CD4-positive, alpha-beta memory T cell (primary cell): ENCODE measurements around the gene CDK15. TPM values are rescaled to one million over a fixed set of nuclear protein-coding genes. Genes with fewer than 3 reads are reported as not detected.

Source experiments
- CTCF ChIA-PET: fragments of 350-600 bp; sonication (Branson Sonifier 250); formaldehyde crosslinking; loops from one replicate; lab custom pipeline; 2021; ENCODE audit warnings: inconsistent platforms; ENCODE audit not compliant: partially characterized antibody; lab: Charles Lee
- POLR2A ChIA-PET: fragments of 350-600 bp; sonication (Branson Sonifier 250); formaldehyde crosslinking; loops from one replicate; lab custom pipeline; 2021; ENCODE audit not compliant: partially characterized antibody; lab: Charles Lee
- DNase-seq, 5 donors: peaks; one replicate each; pipeline versions ENCODE4 v3.0.0 to v3.0.0-alpha.2; 2020 to 2022; ENCODE audit warnings: mixed read lengths in 1 of 5
- H3K27ac ChIP-seq: one replicate; pipeline ENCODE4 v1.7.0; 2013; ENCODE audit warnings: low read depth, low read length
- H3K27me3 ChIP-seq: 2 replicates; pipeline ENCODE4 v1.7.0; 2013; ENCODE audit warnings: mild to moderate bottlenecking, low read length, moderate library complexity; ENCODE audit not compliant: insufficient read depth
- H3K36me3 ChIP-seq: 2 replicates; pipeline ENCODE4 v1.7.0; 2013; ENCODE audit warnings: mild to moderate bottlenecking, low read length, moderate library complexity; ENCODE audit not compliant: insufficient read depth
- H3K4me1 ChIP-seq: 2 replicates; pipeline ENCODE4 v1.7.0; 2013; ENCODE audit warnings: mild to moderate bottlenecking, low read length, moderate library complexity; ENCODE audit not compliant: insufficient read depth
- H3K4me3 ChIP-seq, 2 donors: one replicate each; pipeline ENCODE4 v1.7.0; 2013; ENCODE audit warnings: low read length in 2 of 2, mild to moderate bottlenecking in 1 of 2
- H3K9me3 ChIP-seq, 2 donors: one replicate each; pipeline ENCODE4 v1.7.0; 2013; ENCODE audit warnings: low read length in 2 of 2, control low read depth in 1 of 2; ENCODE audit not compliant: control insufficient read depth in 1 of 2
- H3K27ac Mint-ChIP-seq, 7 donors: one replicate each; pipeline ENCODE4 v1.8.0; 2020 to 2021; ENCODE audit warnings: mixed read lengths in 7 of 7, mild to moderate bottlenecking in 6 of 7, inconsistent platforms in 3 of 7, moderate library complexity in 3 of 7
- H3K27me3 Mint-ChIP-seq, 2 donors: one replicate each; pipeline ENCODE4 v1.8.0; 2020 to 2021; ENCODE audit warnings: mixed read lengths in 2 of 2
- H3K36me3 Mint-ChIP-seq, 2 donors: one replicate each; pipeline ENCODE4 v1.8.0; 2020 to 2021; ENCODE audit warnings: mixed read lengths in 2 of 2, inconsistent platforms in 1 of 2, mild to moderate bottlenecking in 1 of 2
- H3K4me1 Mint-ChIP-seq, 4 donors: one replicate each; pipeline ENCODE4 v1.8.0; 2020 to 2021; ENCODE audit warnings: mixed read lengths in 4 of 4, mild to moderate bottlenecking in 1 of 4
- H3K4me3 Mint-ChIP-seq, 8 donors: one replicate each; pipeline ENCODE4 v1.8.0; 2020 to 2021; ENCODE audit warnings: mixed read lengths in 8 of 8, mild to moderate bottlenecking in 7 of 8, moderate library complexity in 6 of 8, inconsistent platforms in 3 of 8
- H3K9me3 Mint-ChIP-seq, 8 donors: one replicate each; pipeline ENCODE4 v1.8.0; 2020 to 2021; ENCODE audit warnings: mixed read lengths in 8 of 8, mild to moderate bottlenecking in 5 of 8, inconsistent platforms in 3 of 8, moderate library complexity in 1 of 8
- intact Hi-C: fragments of 100-400 bp; cut with micrococcal nuclease; formaldehyde crosslinking; loops from one replicate; pipeline ENCODE4 v1.15.1; 2023
- polyA plus RNA-seq, 2 donors: library from polyadenylated mRNA; unstranded; fragments of 300-500 nt; fragmentation: Illumina TruSeq; gene quantifications; one replicate each; pipeline ENCODE4 v1.2.3, GENCODE V29; 2021
- total RNA-seq, 2 experiments: library from RNA; stranded (reverse); gene quantifications; one replicate each; pipeline ENCODE4 v1.2.3, GENCODE V29; 2021

The CDK15 gene
- total and polyA plus RNA-seq, 4 experiments from 2014 or later: not detected

GRCh38 chr2:201880993-201881611 lies 74.8 kb downstream of the CDK15 start:
- Histone ChIP-seq H3K27me3 (peaks cover 16% of the 10 kb centered on the region), H3K27ac (no peak overlapping the region), H3K4me3 (no peak overlapping the region), H3K9me3 (no peaks in the 10 kb centered on the region), H3K36me3 (no peaks in the 10 kb centered on the region), H3K4me1 (peaks cover 13% of the 10 kb centered on the region)
- Mint-ChIP-seq H3K27me3 (peaks cover 21 to 40% of the 10 kb centered on the region in 2 donors), H3K4me1 (peaks cover 10 to 19% (median 13%) of the 10 kb centered on the region in 4 donors), H3K36me3 (no peaks in the 10 kb centered on the region), H3K4me3 (no peak overlapping the region), H3K27ac (no peak overlapping the region), H3K9me3 (peaks cover 0 to 1% (median 0%) of the 10 kb centered on the region in 8 donors)
- no peak for DNase-seq
- CTCF ChIA-PET: no interaction called here
- POLR2A ChIA-PET: no interaction called here
- intact Hi-C loops: no loop called here

GRCh38 chr2:201881741-201882140 lies 75.4 kb downstream of the CDK15 start:
- Histone ChIP-seq H3K27me3 (peaks cover 16% of the 10 kb centered on the region), H3K4me3 (no peak overlapping the region), H3K36me3 (no peaks in the 10 kb centered on the region), H3K4me1 (peaks cover 13% of the 10 kb centered on the region), H3K9me3 (no peaks in the 10 kb centered on the region), H3K27ac (no peak overlapping the region)
- H3K27me3 Mint-ChIP-seq: peaks cover 21 to 40% of the 10 kb centered on the region in 2 donors
- peak overlapping the region in 1 of 7 donors; percentile 39 for H3K27ac Mint-ChIP-seq
- H3K4me3 Mint-ChIP-seq: peak overlapping the region in 1 of 8 donors; percentile 68
- DNase-seq: no peak
- ChIA-PET POLR2A (no interaction called here), CTCF (no interaction called here)
- peaks cover 10 to 19% (median 13%) of the 10 kb centered on the region in 4 donors for H3K4me1 Mint-ChIP-seq
- intact Hi-C loops: no loop called here
- peaks cover 0 to 1% (median 0%) of the 10 kb centered on the region in 8 donors for H3K9me3 Mint-ChIP-seq
- no peaks in the 10 kb centered on the region for H3K36me3 Mint-ChIP-seq

GRCh38 chr2:201882353-201883090 lies 76.2 kb downstream of the CDK15 start:
- Mint-ChIP-seq H3K4me1 (peaks cover 10 to 19% (median 13%) of the 10 kb centered on the region in 4 donors), H3K4me3 (peak overlapping the region in 7 of 8 donors; percentile 49 to 81 (median 68)), H3K36me3 (no peaks in the 10 kb centered on the region), H3K27me3 (peaks cover 21 to 39% of the 10 kb centered on the region in 2 donors), H3K9me3 (peaks cover 0 to 1% (median 0%) of the 10 kb centered on the region in 8 donors), H3K27ac (no peak overlapping the region)
- Histone ChIP-seq H3K27me3 (peaks cover 16% of the 10 kb centered on the region), H3K27ac (no peak overlapping the region), H3K9me3 (no peaks in the 10 kb centered on the region), H3K4me1 (peaks cover 13% of the 10 kb centered on the region), H3K4me3 (no peak overlapping the region), H3K36me3 (no peaks in the 10 kb centered on the region)
- DNase-seq: no peak
- POLR2A ChIA-PET: no interaction called here
- CTCF ChIA-PET: no interaction called here
- intact Hi-C loops: no loop called here

- H3K4me1 ChIP-seq: peaks cover 13% of the 10 kb centered on the region
- Mint-ChIP-seq H3K4me3 (no peak overlapping the region), H3K9me3 (peaks cover 0 to 1% (median 0%) of the 10 kb centered on the region in 8 donors), H3K36me3 (no peaks in the 10 kb centered on the region), H3K4me1 (peaks cover 10 to 19% (median 13%) of the 10 kb centered on the region in 4 donors), H3K27ac (no peak overlapping the region), H3K27me3 (peaks cover 27 to 40% of the 10 kb centered on the region in 2 donors)
- CTCF ChIA-PET: no interaction called here
- POLR2A ChIA-PET: no interaction called here
- H3K27me3 ChIP-seq: peaks cover 16% of the 10 kb centered on the region
- intact Hi-C loops: no loop called here
- H3K4me3 ChIP-seq: no peak overlapping the region
- no peak for DNase-seq
- no peaks in the 10 kb centered on the region for H3K9me3 ChIP-seq
- no peaks in the 10 kb centered on the region for H3K36me3 ChIP-seq
- no peak overlapping the region for H3K27ac ChIP-seq
These were observed 77.5 kb downstream of the CDK15 start for GRCh38 chr2:201883606-201884369.

GRCh38 chr2:201886504-201886903 lies 80.2 kb downstream of the CDK15 start:
- Histone ChIP-seq H3K9me3 (no peaks in the 10 kb centered on the region), H3K27me3 (peaks cover 14% of the 10 kb centered on the region), H3K4me3 (no peak overlapping the region), H3K36me3 (no peaks in the 10 kb centered on the region), H3K27ac (no peak overlapping the region), H3K4me1 (peaks cover 13% of the 10 kb centered on the region)
- intact Hi-C loops: no loop called here
- no peak for DNase-seq
- H3K27me3 Mint-ChIP-seq: peaks cover 24 to 42% of the 10 kb centered on the region in 2 donors
- H3K9me3 Mint-ChIP-seq: no peaks in the 10 kb centered on the region
- H3K4me1 Mint-ChIP-seq: peaks cover 8 to 11% (median 9%) of the 10 kb centered on the region in 4 donors
- H3K4me3 Mint-ChIP-seq: no peak overlapping the region
- no peak overlapping the region for H3K27ac Mint-ChIP-seq
- ChIA-PET POLR2A (no interaction called here), CTCF (interaction anchor here (1.0 to 1.9 kb wide), 2 partner anchors 19 to 293 kb away, joined by 3 to 4 read pairs; no protein-coding TSS in a partner anchor)
- H3K36me3 Mint-ChIP-seq: no peaks in the 10 kb centered on the region

GRCh38 chr2:201887773-201888425 lies 81.6 kb downstream of the CDK15 start:
- no peaks in the 10 kb centered on the region for H3K36me3 ChIP-seq
- intact Hi-C loops: no loop called here
- H3K27ac ChIP-seq: no peak overlapping the region
- CTCF ChIA-PET: interaction anchor here (0.7 to 1.9 kb wide), 3 partner anchors 15 to 291 kb away, joined by 3 to 4 read pairs (median 4); no protein-coding TSS in a partner anchor
- no peak overlapping the region for H3K27ac Mint-ChIP-seq
- no peaks in the 10 kb centered on the region for H3K36me3 Mint-ChIP-seq
- H3K4me3 ChIP-seq: no peak overlapping the region
- POLR2A ChIA-PET: no interaction called here
- no peak overlapping the region for H3K4me3 Mint-ChIP-seq
- peaks cover 5% of the 10 kb centered on the region for H3K27me3 ChIP-seq
- no peak for DNase-seq
- no peaks in the 10 kb centered on the region for H3K9me3 ChIP-seq
- H3K9me3 Mint-ChIP-seq: no peaks in the 10 kb centered on the region
- peaks cover 16 to 33% of the 10 kb centered on the region in 2 donors for H3K27me3 Mint-ChIP-seq
- peaks cover 1% of the 10 kb centered on the region for H3K4me1 ChIP-seq
- H3K4me1 Mint-ChIP-seq: peaks cover 0 to 2% (median 0%) of the 10 kb centered on the region in 4 donors
